PC-9 (cell line): ENCODE measurements around the gene ZP1. TPM values are rescaled to one million over a fixed set of nuclear protein-coding genes. Genes with fewer than 3 reads are reported as not detected.

ENCODE experiments used
- BruUV-seq: library from RNA; stranded (reverse); fragments of 400-500 nt; replicated peaks from 2 replicates; lab custom pipeline; 2021; lab: Mats Ljungman, UMichigan
- CTCF ChIA-PET: fragments of 300-600 bp; sonication (Branson Sonifier 250); formaldehyde crosslinking; loops from one replicate; lab custom pipeline; 2022; ENCODE audit warnings: antibody characterized with exemption; lab: Charles Lee
- POLR2A ChIA-PET: fragments of 300-600 bp; sonication (Branson Sonifier 250); formaldehyde crosslinking; loops from one replicate; lab custom pipeline; 2022; ENCODE audit warnings: antibody characterized with exemption; ENCODE audit not compliant: unreplicated experiment; lab: Charles Lee
- DNase-seq, 2 experiments: peaks; one replicate each; pipeline versions ENCODE4 v3.0.0 to v3.0.0-alpha.2; 2015 to 2022; ENCODE audit warnings: mixed read lengths in 1 of 2
- H2AFZ ChIP-seq: fragments of 200-600 bp; sonication (generic); 2 replicates; pipeline ENCODE4 v1.8.1; 2017; ENCODE audit warnings: antibody characterized with exemption
- H3F3A ChIP-seq: fragments of 200-600 bp; sonication (generic); 2 replicates; pipeline ENCODE4 v1.8.1; 2017; ENCODE audit warnings: antibody characterized with exemption, mild to moderate bottlenecking, low read depth; ENCODE audit not compliant: insufficient read depth
- H3K27ac ChIP-seq: fragments of 200-600 bp; sonication (generic); 2 replicates; pipeline ENCODE4 v1.6.1; 2016; ENCODE audit warnings: mixed run types
- H3K27me3 ChIP-seq: fragments of 200-600 bp; sonication (generic); 2 replicates; pipeline ENCODE4 v1.6.1; 2016; ENCODE audit warnings: low read depth, mixed run types; ENCODE audit not compliant: insufficient read depth
- H3K36me3 ChIP-seq: fragments of 200-600 bp; sonication (generic); 2 replicates; pipeline ENCODE4 v1.6.1; 2016; ENCODE audit warnings: low read depth, mixed run types
- H3K4me1 ChIP-seq: fragments of 200-600 bp; sonication (generic); replicated peaks from 2 replicates; pipeline ENCODE4 v1.6.1; 2016; ENCODE audit warnings: mixed run types; ENCODE audit not compliant: insufficient read depth
- H3K4me2 ChIP-seq: fragments of 200-600 bp; sonication (generic); 2 replicates; pipeline ENCODE4 v1.6.1; 2017; ENCODE audit warnings: mixed run types
- H3K4me3 ChIP-seq: fragments of 200-600 bp; sonication (generic); 2 replicates; pipeline ENCODE4 v1.6.1; 2016; ENCODE audit warnings: mixed run types
- H3K79me2 ChIP-seq: fragments of 200-600 bp; sonication (generic); 2 replicates; pipeline ENCODE4 v1.6.1; 2017; ENCODE audit warnings: low read depth, mixed run types
- H3K9me2 ChIP-seq: fragments of 200-600 bp; sonication (generic); 2 replicates; pipeline ENCODE4 v1.8.1; 2017; ENCODE audit warnings: mild to moderate bottlenecking; ENCODE audit not compliant: insufficient read depth
- H3K9me3 ChIP-seq: fragments of 200-600 bp; sonication (generic); 2 replicates; pipeline ENCODE4 v1.8.1; 2016; ENCODE audit warnings: low read depth; ENCODE audit not compliant: insufficient read depth
- H4K20me1 ChIP-seq: fragments of 200-600 bp; sonication (generic); 2 replicates; pipeline ENCODE4 v1.8.1; 2017; ENCODE audit not compliant: insufficient read depth
- EZH2 ChIP-seq: fragments of 200-600 bp; sonication (generic); IDR thresholded peaks from 2 replicates; pipeline ENCODE4 v1.8.0; 2017; ENCODE audit warnings: antibody characterized with exemption, low read depth
- intact Hi-C: fragments of 100-400 bp; cut with micrococcal nuclease; formaldehyde crosslinking; loops from one replicate; pipeline ENCODE4 v1.10.0; 2022; ENCODE audit not compliant: unreplicated experiment
- total RNA-seq: library from RNA; stranded (reverse); gene quantifications from 2 replicates; pipeline ENCODE4 v1.2.3, GENCODE V29; 2021
- TF ChIP-seq, protein P1 (sequence below): fragments of 200-600 bp; sonication (generic); conservative IDR thresholded peaks from 2 replicates; pipeline ENCODE4 v1.6.1; 2017; ENCODE audit warnings: mixed run types, antibody characterized with exemption, mild to moderate bottlenecking, moderate library complexity

The ZP1 gene
- total RNA-seq, 1 experiment from 2014 or later: not detected

DNA sequence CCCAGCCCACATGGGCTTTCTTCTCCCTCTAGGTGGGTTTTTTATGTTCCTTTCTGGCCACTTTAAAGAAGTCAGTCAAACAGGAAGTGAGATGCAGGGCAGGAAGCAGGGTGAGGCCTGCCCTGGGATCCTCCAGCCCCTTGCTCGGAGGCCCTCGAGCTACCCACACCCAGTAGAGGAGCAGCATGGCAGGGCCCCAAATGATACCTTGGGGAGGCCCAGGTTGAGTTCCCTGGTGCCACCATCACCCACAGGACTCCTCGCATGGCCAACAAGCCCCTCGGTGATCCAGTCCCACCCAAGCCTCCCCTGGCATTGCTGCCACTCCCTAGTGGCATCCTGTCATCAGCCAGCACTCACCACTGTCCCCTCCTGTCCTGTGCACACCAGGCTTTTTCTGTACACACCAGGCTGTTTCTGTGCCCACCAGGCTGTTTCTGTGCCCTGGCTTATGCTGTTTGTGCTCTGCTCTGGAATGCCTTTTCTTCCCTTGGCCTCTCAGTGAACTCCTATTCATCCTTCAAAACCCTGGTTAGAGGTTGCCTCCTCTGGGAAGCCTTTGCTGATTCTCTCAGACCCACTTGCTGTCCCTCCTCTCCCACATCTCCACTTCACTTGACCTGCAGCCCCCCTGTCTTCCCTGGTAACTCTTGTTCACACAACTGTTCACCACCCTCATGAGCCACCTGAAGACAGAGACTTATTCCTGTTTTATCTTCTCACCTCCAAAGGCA is 8.4 kb upstream of the ZP1 start:
- no peaks in the 10 kb centered on the region for H3K79me2 ChIP-seq
- H3K27me3 ChIP-seq: peaks cover 5% of the 10 kb centered on the region; the same call in 1 of the 2 replicates
- no peak overlapping the region for H2AFZ ChIP-seq
- BruUV-seq: no TSS peak
- POLR2A ChIA-PET: no interaction called here
- H3K9me3 ChIP-seq: no peaks in the 10 kb centered on the region
- no peaks in the 10 kb centered on the region for H4K20me1 ChIP-seq
- no peaks in the 10 kb centered on the region for H3K4me1 ChIP-seq
- no peaks in the 10 kb centered on the region for H3K9me2 ChIP-seq
- no peak overlapping the region for H3K27ac ChIP-seq
- no peak for TF ChIP-seq EZH2
- TF ChIP-seq, protein P1, sequence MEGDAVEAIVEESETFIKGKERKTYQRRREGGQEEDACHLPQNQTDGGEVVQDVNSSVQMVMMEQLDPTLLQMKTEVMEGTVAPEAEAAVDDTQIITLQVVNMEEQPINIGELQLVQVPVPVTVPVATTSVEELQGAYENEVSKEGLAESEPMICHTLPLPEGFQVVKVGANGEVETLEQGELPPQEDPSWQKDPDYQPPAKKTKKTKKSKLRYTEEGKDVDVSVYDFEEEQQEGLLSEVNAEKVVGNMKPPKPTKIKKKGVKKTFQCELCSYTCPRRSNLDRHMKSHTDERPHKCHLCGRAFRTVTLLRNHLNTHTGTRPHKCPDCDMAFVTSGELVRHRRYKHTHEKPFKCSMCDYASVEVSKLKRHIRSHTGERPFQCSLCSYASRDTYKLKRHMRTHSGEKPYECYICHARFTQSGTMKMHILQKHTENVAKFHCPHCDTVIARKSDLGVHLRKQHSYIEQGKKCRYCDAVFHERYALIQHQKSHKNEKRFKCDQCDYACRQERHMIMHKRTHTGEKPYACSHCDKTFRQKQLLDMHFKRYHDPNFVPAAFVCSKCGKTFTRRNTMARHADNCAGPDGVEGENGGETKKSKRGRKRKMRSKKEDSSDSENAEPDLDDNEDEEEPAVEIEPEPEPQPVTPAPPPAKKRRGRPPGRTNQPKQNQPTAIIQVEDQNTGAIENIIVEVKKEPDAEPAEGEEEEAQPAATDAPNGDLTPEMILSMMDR: no peak
- CTCF ChIA-PET: no interaction called here
- intact Hi-C loops: no loop called here
- DNase-seq: peak in 1 of 2 experiments; percentile 23
- H3F3A ChIP-seq: no peaks in the 10 kb centered on the region
- no peaks in the 10 kb centered on the region for H3K36me3 ChIP-seq
- no peak overlapping the region for H3K4me2 ChIP-seq
- no peak overlapping the region for H3K4me3 ChIP-seq

DNA sequence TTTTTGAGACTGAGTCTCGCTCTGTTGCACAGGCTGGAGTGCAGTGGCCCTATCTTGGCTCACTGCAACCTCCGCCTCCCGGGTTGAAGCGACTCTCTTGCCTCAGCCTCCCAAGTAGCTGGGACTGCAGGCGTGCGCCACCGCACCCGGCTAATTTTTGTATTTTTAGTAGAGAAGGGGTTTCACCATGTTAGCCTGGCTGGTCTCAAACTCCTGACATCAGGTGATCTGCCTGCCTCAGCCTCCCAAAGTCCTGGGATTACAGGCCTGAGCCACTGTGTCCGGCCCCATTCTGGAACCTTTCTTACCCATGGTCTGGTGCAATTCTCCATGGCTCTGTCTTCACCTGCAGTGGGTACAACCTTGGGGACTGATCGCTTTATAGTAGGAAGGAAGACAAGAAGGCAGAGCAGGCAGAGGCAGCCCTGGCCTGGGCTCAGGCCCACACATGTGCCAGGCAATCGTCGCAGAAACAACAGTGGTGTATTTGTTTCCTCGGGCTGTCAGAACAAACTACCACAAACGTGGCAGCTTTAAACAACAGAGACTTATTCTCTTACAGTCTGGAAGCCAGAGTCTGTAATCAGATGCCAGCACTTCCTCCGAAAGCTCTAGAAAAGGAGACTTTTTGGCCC is 7.6 kb upstream of the ZP1 start:
- no peaks in the 10 kb centered on the region for H3K79me2 ChIP-seq
- H3K4me2 ChIP-seq: no peak overlapping the region
- ChIA-PET CTCF (no interaction called here), POLR2A (no interaction called here)
- H3K9me2 ChIP-seq: no peaks in the 10 kb centered on the region
- H3K4me1 ChIP-seq: no peaks in the 10 kb centered on the region
- H3K27me3 ChIP-seq: peaks cover 5% of the 10 kb centered on the region; the same call in 1 of the 2 replicates
- H3K27ac ChIP-seq: no peak overlapping the region
- TF ChIP-seq, protein P1: no peak
- TF ChIP-seq EZH2: no peak
- DNase-seq: peak in 1 of 2 experiments; percentile 28
- H3K36me3 ChIP-seq: no peaks in the 10 kb centered on the region
- BruUV-seq: no TSS peak
- no peak overlapping the region for H2AFZ ChIP-seq
- no peak overlapping the region for H3K4me3 ChIP-seq
- no peaks in the 10 kb centered on the region for H3K9me3 ChIP-seq
- intact Hi-C loops: no loop called here
- H3F3A ChIP-seq: no peaks in the 10 kb centered on the region
- H4K20me1 ChIP-seq: no peaks in the 10 kb centered on the region

DNA sequence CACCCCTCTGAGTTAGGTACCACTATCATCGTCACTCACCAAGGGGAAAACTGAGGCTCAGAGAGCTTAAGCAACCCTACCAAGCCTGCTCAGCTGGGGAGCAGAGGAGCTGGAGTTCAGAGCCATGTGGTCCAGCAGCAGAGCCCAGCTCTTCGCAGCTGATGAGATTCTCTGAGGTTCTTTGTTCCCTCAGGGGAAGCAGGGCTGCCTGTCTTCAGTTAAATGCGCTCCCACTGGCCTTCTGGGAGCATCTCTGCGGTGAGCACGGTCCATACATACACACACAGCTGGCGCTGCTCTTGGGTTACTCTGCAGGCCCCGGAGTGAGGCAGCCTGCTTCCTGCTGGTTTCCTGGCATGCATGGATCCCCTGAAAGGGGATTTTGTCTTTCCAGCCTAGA is 6.4 kb upstream of the ZP1 start:
- Histone ChIP-seq H3K4me3 (no peak overlapping the region), H3K4me1 (no peaks in the 10 kb centered on the region), H3K9me3 (no peaks in the 10 kb centered on the region), H3K27me3 (peaks cover 5% of the 10 kb centered on the region; the same call in 1 of the 2 replicates), H3K79me2 (no peaks in the 10 kb centered on the region), H3F3A (no peaks in the 10 kb centered on the region), H4K20me1 (no peaks in the 10 kb centered on the region), H3K9me2 (no peaks in the 10 kb centered on the region), H2AFZ (no peak overlapping the region), H3K4me2 (no peak overlapping the region), H3K27ac (no peak overlapping the region), H3K36me3 (no peaks in the 10 kb centered on the region)
- ChIA-PET POLR2A (no interaction called here), CTCF (interaction anchor here (0.6 kb wide), 1 partner anchor 1691 kb away, joined by 5 read pairs; no protein-coding TSS in a partner anchor)
- TF ChIP-seq, protein P1: no peak
- no peak for TF ChIP-seq EZH2
- no peak for DNase-seq
- BruUV-seq: no TSS peak
- intact Hi-C loops: no loop called here
